K562 (cell line): ENCODE results near the gene SPDEF. TPM values are rescaled to one million over a fixed set of nuclear protein-coding genes. Genes with fewer than 3 reads are reported as not detected.

Source experiments
- CTCFL ChIP-seq: IDR thresholded peaks from 2 replicates; pipeline ENCODE4 v1.6.1; 2011; ENCODE audit warnings: borderline replicate concordance, low read depth, mild to moderate bottlenecking, moderate library complexity, low read length; ENCODE audit not compliant: insufficient read depth, poor library complexity, severe bottlenecking
- DIDO1 ChIP-seq: fragments of 450-650 bp; IDR thresholded peaks from 2 replicates; pipeline ENCODE4 v1.6.1; 2016; ENCODE audit warnings: low read depth, missing biosample characterization, missing genetic modification characterization
- ELK3 ChIP-seq: fragments of 450-650 bp; formaldehyde crosslinking; IDR thresholded peaks from 2 replicates; pipeline ENCODE4 v1.4.0; 2020; ENCODE audit warnings: mild to moderate bottlenecking
- MYC ChIP-seq, 2 experiments: fragments of 250-450 bp in 1 of 2; sonication (Bioruptor Pico) in 1 of 2; IDR thresholded peaks; 2 replicates each; pipeline versions ENCODE4 v1.5.1 to v1.6.1; 2012 to 2021; ENCODE audit warnings: low read depth in 2 of 2, borderline replicate concordance in 1 of 2, improper control_type of control experiment in 1 of 2, low read length in 1 of 2, mild to moderate bottlenecking in 1 of 2, moderate library complexity in 1 of 2
- TRIM28 ChIP-seq: fragments of 450-650 bp; IDR thresholded peaks from 2 replicates; pipeline ENCODE4 v1.6.1; 2017
- ZNF699 ChIP-seq: fragments of 250-450 bp; sonication (Bioruptor Pico); IDR thresholded peaks from 2 replicates; pipeline ENCODE4 v1.8.0; 2021; ENCODE audit warnings: mild to moderate bottlenecking, moderate library complexity; ENCODE audit not compliant: insufficient replicate concordance
- polyA plus RNA-seq, 8 experiments: library from polyadenylated mRNA; depleted of rRNA in 4 of 8; stranded (reverse) in 5 of 8; unstranded in 3 of 8; fragments of >200 nt; fragmentation: Nextera tagmentation in 2 of 8; fragmentation: Illumina TruSeq in 1 of 8; extraction: Ambion mirVana in 2 of 8; extraction: Trizol in 1 of 8; gene quantifications; 2 replicates each; pipeline versions ENCODE4 v1.2.1 to v1.2.3, GENCODE V29; 2011 to 2014; ENCODE audit warnings: inconsistent platforms in 1 of 8, missing spikeins in 1 of 8
- total RNA-seq, 7 experiments: library from RNA; depleted of rRNA in 6 of 7; stranded (reverse); fragments of >200 nt in 6 of 7; fragmentation: Illumina TruSeq in 2 of 7; extraction: Trizol in 2 of 7; gene quantifications; 2 replicates each; pipeline versions ENCODE4 v1.2.1 to v1.2.3, GENCODE V29; 2011 to 2021; ENCODE audit warnings: low replicate concordance in 1 of 7
- TF ChIP-seq, protein P1 (sequence below): fragments of 250-450 bp; sonication (Bioruptor Pico); IDR thresholded peaks from 2 replicates; pipeline ENCODE4 v1.5.0; 2021
- TF ChIP-seq, protein P2 (sequence below), 2 experiments: fragments of 450-650 bp; conservative IDR thresholded peaks; 2 replicates each; pipeline ENCODE4 v1.6.1; 2017; ENCODE audit warnings: mild to moderate bottlenecking in 2 of 2, moderate library complexity in 2 of 2
- TF ChIP-seq, protein P3 (sequence below), 2 experiments: fragments of 450-650 bp in 1 of 2; sonication (generic) in 1 of 2; formaldehyde crosslinking in 1 of 2; IDR thresholded peaks; 2 replicates each; pipeline versions ENCODE4 v1.7.1 to v1.9.0; 2016 to 2022; ENCODE audit warnings: inconsistent platforms in 1 of 2, mild to moderate bottlenecking in 1 of 2, missing genetic modification reagents in 1 of 2

The SPDEF gene
- total and polyA plus RNA-seq, 9 of the 15 experiments (the other 6 are each of a cell fraction or from before 2014, with no cell fraction given), result 0.04 to 0.12 (median 0.11) TPM; not detected in 5

- TF ChIP-seq CTCFL (no peak), DIDO1 (no peak), MYC (IDR thresholded peaks at IDR 0.05; ENCODE audit: low read depth, low read length) (peak; percentile 25; the same call in 1 of the 2 replicates), MYC (CRISPR knock-in tag; IDR thresholded peaks at IDR 0.05; ENCODE audit: borderline replicate concordance, low read depth) (no peak), ELK3 (CRISPR knock-in tag) (no peak), ZNF699 (CRISPR knock-in tag) (no peak), TRIM28 (no peak)
- TF ChIP-seq, protein P1, sequence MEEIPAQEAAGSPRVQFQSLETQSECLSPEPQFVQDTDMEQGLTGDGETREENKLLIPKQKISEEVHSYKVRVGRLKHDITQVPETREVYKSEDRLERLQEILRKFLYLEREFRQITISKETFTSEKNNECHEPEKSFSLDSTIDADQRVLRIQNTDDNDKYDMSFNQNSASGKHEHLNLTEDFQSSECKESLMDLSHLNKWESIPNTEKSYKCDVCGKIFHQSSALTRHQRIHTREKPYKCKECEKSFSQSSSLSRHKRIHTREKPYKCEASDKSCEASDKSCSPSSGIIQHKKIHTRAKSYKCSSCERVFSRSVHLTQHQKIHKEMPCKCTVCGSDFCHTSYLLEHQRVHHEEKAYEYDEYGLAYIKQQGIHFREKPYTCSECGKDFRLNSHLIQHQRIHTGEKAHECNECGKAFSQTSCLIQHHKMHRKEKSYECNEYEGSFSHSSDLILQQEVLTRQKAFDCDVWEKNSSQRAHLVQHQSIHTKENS (CRISPR knock-in tag), result no peak
- TF ChIP-seq, protein P2, sequence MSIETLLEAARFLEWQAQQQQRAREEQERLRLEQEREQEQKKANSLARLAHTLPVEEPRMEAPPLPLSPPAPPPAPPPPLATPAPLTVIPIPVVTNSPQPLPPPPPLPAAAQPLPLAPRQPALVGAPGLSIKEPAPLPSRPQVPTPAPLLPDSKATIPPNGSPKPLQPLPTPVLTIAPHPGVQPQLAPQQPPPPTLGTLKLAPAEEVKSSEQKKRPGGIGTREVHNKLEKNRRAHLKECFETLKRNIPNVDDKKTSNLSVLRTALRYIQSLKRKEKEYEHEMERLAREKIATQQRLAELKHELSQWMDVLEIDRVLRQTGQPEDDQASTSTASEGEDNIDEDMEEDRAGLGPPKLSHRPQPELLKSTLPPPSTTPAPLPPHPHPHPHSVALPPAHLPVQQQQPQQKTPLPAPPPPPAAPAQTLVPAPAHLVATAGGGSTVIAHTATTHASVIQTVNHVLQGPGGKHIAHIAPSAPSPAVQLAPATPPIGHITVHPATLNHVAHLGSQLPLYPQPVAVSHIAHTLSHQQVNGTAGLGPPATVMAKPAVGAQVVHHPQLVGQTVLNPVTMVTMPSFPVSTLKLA (conservative IDR thresholded peaks at IDR 0.05), result no peak
- TF ChIP-seq, protein P3, sequence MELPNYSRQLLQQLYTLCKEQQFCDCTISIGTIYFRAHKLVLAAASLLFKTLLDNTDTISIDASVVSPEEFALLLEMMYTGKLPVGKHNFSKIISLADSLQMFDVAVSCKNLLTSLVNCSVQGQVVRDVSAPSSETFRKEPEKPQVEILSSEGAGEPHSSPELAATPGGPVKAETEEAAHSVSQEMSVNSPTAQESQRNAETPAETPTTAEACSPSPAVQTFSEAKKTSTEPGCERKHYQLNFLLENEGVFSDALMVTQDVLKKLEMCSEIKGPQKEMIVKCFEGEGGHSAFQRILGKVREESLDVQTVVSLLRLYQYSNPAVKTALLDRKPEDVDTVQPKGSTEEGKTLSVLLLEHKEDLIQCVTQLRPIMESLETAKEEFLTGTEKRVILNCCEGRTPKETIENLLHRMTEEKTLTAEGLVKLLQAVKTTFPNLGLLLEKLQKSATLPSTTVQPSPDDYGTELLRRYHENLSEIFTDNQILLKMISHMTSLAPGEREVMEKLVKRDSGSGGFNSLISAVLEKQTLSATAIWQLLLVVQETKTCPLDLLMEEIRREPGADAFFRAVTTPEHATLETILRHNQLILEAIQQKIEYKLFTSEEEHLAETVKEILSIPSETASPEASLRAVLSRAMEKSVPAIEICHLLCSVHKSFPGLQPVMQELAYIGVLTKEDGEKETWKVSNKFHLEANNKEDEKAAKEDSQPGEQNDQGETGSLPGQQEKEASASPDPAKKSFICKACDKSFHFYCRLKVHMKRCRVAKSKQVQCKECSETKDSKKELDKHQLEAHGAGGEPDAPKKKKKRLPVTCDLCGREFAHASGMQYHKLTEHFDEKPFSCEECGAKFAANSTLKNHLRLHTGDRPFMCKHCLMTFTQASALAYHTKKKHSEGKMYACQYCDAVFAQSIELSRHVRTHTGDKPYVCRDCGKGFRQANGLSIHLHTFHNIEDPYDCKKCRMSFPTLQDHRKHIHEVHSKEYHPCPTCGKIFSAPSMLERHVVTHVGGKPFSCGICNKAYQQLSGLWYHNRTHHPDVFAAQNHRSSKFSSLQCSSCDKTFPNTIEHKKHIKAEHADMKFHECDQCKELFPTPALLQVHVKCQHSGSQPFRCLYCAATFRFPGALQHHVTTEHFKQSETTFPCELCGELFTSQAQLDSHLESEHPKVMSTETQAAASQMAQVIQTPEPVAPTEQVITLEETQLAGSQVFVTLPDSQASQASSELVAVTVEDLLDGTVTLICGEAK (IDR thresholded peaks at IDR 0.05), result 0 out of 2 replicates have a peak, but pooled peaks have one; percentile 27
- TF ChIP-seq, protein P3 (CRISPR knock-in tag; IDR thresholded peaks at IDR 0.05), result no peak
Observed at GRCh38 chr6:34526992-34527728, 29.0 kb downstream of the SPDEF start (continued).
